Measurements from ENCODE around the gene OPRD1.

DNA sequence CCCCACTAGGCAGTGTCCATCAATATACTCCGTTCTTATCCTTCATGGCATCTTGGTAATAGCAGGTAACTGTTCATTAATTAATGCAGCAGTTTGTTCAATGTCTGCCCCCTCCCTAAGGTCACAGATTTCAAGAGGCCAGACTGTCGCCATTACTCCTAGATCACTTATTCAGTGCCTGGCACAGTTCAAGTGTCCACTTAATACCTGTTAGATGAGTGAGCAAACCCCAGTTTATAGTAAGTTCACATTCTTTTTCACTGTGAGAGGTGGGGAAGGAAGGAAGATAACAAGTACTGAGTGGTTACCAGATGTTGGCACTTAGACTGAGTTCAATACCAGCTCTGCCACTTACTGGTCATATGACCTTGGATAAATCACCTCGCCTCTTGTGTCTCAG is 36.4 kb downstream of the OPRD1 start:
- TF ChIP-seq CTCF (IDR thresholded peaks at IDR 0.05) (no peak), POLR2AphosphoS5 (IDR thresholded peaks at IDR 0.05) (no peak), POLR2A (IDR thresholded peaks at IDR 0.05; ENCODE audit: low read depth) (no peak), EP300 (IDR thresholded peaks at IDR 0.05) (no peak)

All from esophagus muscularis mucosa (tissue), 4 donors.